SK-N-SH treated with all-trans-retinoic acid at 6 μM for 48 hours (cell line): ENCODE data around the gene FOXJ3.

Source experiments
- ATAC-seq: fragments of 200-7000 bp; cut with Tn5 transposase; 3 replicates; pipeline ENCODE4 v1.9.1; 2020; ENCODE audit warnings: mild to moderate bottlenecking, moderate library complexity
- ARNTL ChIP-seq: fragments of 450-650 bp; formaldehyde crosslinking; IDR thresholded peaks from 2 replicates; pipeline ENCODE4 v1.5.0; 2020; ENCODE audit warnings: low read depth, mild to moderate bottlenecking, moderate library complexity, borderline replicate concordance
- BACH2 ChIP-seq: fragments of 250-450 bp; sonication (Bioruptor Pico); IDR thresholded peaks from 2 replicates; pipeline ENCODE4 v1.9.0; 2021; ENCODE audit warnings: mild to moderate bottlenecking, borderline replicate concordance
- CREB5 ChIP-seq: fragments of 250-450 bp; sonication (Bioruptor Pico); IDR thresholded peaks from 2 replicates; pipeline ENCODE4 v1.5.1; 2020; ENCODE audit warnings: low read depth, mild to moderate bottlenecking, moderate library complexity
- CSDC2 ChIP-seq: fragments of 250-450 bp; sonication (Bioruptor Pico); IDR thresholded peaks from 2 replicates; pipeline ENCODE4 v1.5.0; 2020; ENCODE audit warnings: mild to moderate bottlenecking, moderate library complexity
- ESRRG ChIP-seq: fragments of 250-450 bp; sonication (Bioruptor Pico); IDR thresholded peaks from 2 replicates; pipeline ENCODE4 v1.6.1; 2021; ENCODE audit warnings: mild to moderate bottlenecking
- GLIS3 ChIP-seq: fragments of 250-450 bp; sonication (Bioruptor Pico); IDR thresholded peaks from 2 replicates; pipeline ENCODE4 v1.5.0; 2020; ENCODE audit warnings: mild to moderate bottlenecking, moderate library complexity
- ISL1 ChIP-seq: fragments of 250-450 bp; sonication (Bioruptor Pico); IDR thresholded peaks from 2 replicates; pipeline ENCODE4 v2.1.2; 2022; ENCODE audit warnings: mild to moderate bottlenecking, moderate library complexity
- OSR1 ChIP-seq: fragments of 250-450 bp; sonication (Bioruptor Pico); IDR thresholded peaks from 2 replicates; pipeline ENCODE4 v1.8.0; 2022; ENCODE audit warnings: moderate library complexity, mild to moderate bottlenecking, inconsistent platforms
- PATZ1 ChIP-seq: fragments of 250-450 bp; sonication (Bioruptor Pico); IDR thresholded peaks from 2 replicates; pipeline ENCODE4 v1.8.0; 2020; ENCODE audit warnings: mild to moderate bottlenecking, moderate library complexity, borderline replicate concordance
- POU6F1 ChIP-seq: fragments of 250-450 bp; sonication (Bioruptor Pico); IDR thresholded peaks from 2 replicates; pipeline ENCODE4 v1.8.0; 2021; ENCODE audit warnings: low read depth, mild to moderate bottlenecking, moderate library complexity, borderline replicate concordance
- PPARA ChIP-seq: fragments of 250-450 bp; sonication (Bioruptor Pico); IDR thresholded peaks from 2 replicates; pipeline ENCODE4 v1.5.0; 2020; ENCODE audit warnings: mild to moderate bottlenecking, borderline replicate concordance
- RARB ChIP-seq: fragments of 250-450 bp; sonication (Bioruptor Pico); IDR thresholded peaks from 2 replicates; pipeline ENCODE4 v1.8.0; 2021; ENCODE audit warnings: mild to moderate bottlenecking, moderate library complexity
- SNAI2 ChIP-seq: fragments of 250-450 bp; sonication (Bioruptor Pico); IDR thresholded peaks from 2 replicates; pipeline ENCODE4 v1.5.0; 2020; ENCODE audit warnings: mild to moderate bottlenecking, moderate library complexity
- TCF4 ChIP-seq: fragments of 250-450 bp; sonication (Bioruptor Pico); IDR thresholded peaks from 2 replicates; pipeline ENCODE4 v1.8.0; 2021; ENCODE audit warnings: mild to moderate bottlenecking, moderate library complexity, borderline replicate concordance
- TSHZ2 ChIP-seq: fragments of 250-450 bp; sonication (Bioruptor Pico); IDR thresholded peaks from 2 replicates; pipeline ENCODE4 v1.5.0; 2020; ENCODE audit warnings: mild to moderate bottlenecking, moderate library complexity
- ZC3H10 ChIP-seq: fragments of 250-450 bp; sonication (Bioruptor Pico); IDR thresholded peaks from 2 replicates; pipeline ENCODE4 v1.5.1; 2021; ENCODE audit warnings: mild to moderate bottlenecking, moderate library complexity
- ZFP3 ChIP-seq: fragments of 250-450 bp; sonication (Bioruptor Pico); IDR thresholded peaks from 2 replicates; pipeline ENCODE4 v1.5.0; 2020; ENCODE audit warnings: mild to moderate bottlenecking, moderate library complexity
- ZNF565 ChIP-seq: fragments of 450-650 bp; formaldehyde crosslinking; conservative IDR thresholded peaks from 2 replicates; pipeline ENCODE4 v1.5.0; 2020; ENCODE audit warnings: low read depth, mild to moderate bottlenecking, moderate library complexity
- ZNF70 ChIP-seq: fragments of 450-650 bp; formaldehyde crosslinking; IDR thresholded peaks from 2 replicates; pipeline ENCODE4 v1.5.0; 2020; ENCODE audit warnings: mild to moderate bottlenecking, moderate library complexity
- ZNF8 ChIP-seq: fragments of 450-650 bp; formaldehyde crosslinking; IDR thresholded peaks from 2 replicates; pipeline ENCODE4 v1.5.0; 2020; ENCODE audit warnings: mild to moderate bottlenecking, moderate library complexity

The FOXJ3 gene

GRCh38 chr1:42145389-42145716 is 189.7 kb downstream of the FOXJ3 start (continued):
- TF ChIP-seq CREB5 (CRISPR knock-in tag), result no peak
- no peak for TF ChIP-seq ZC3H10 (CRISPR knock-in tag)
- no peak for TF ChIP-seq RARB (CRISPR knock-in tag)

- no peak for TF ChIP-seq ZFP3
- no peak for TF ChIP-seq ZC3H10 (CRISPR knock-in tag)
- no peak for TF ChIP-seq GLIS3 (CRISPR knock-in tag)
- TF ChIP-seq, all 23 proteins: peak for 0
- ATAC-seq, result no peak
These were observed 190.2 kb downstream of the FOXJ3 start for GRCh38 chr1:42144711-42145388.

GRCh38 chr1:42143896-42144710 is 190.9 kb downstream of the FOXJ3 start:
- no peak for ATAC-seq
- TF ChIP-seq ISL1 (CRISPR knock-in tag) (no peak), ZFP3 (no peak), TCF4 (CRISPR knock-in tag) (no peak), OSR1 (CRISPR knock-in tag) (no peak), ZNF565 (CRISPR knock-in tag) (no peak)
- TF ChIP-seq, all 23 proteins: peak for 0

GRCh38 chr1:42142894-42143675 is 191.9 kb downstream of the FOXJ3 start:
- no peak for ATAC-seq
- TF ChIP-seq ARNTL (CRISPR knock-in tag) (no peak), CREB5 (CRISPR knock-in tag) (no peak)
- TF ChIP-seq, all 23 proteins: peak for 0

- ATAC-seq, result no peak
- no peak for TF ChIP-seq ZNF70 (CRISPR knock-in tag)
- TF ChIP-seq CREB5 (CRISPR knock-in tag), result no peak
- TF ChIP-seq PATZ1, result no peak
- TF ChIP-seq POU6F1 (CRISPR knock-in tag), result no peak
- TF ChIP-seq CSDC2 (CRISPR knock-in tag), result no peak
- no peak for TF ChIP-seq PPARA (CRISPR knock-in tag)
- no peak for TF ChIP-seq ZNF8 (CRISPR knock-in tag)
- no peak for TF ChIP-seq ZNF565 (CRISPR knock-in tag)
- TF ChIP-seq OSR1 (CRISPR knock-in tag), result no peak
- no peak for TF ChIP-seq ZC3H10 (CRISPR knock-in tag)
- no peak for TF ChIP-seq SNAI2 (CRISPR knock-in tag)
- TF ChIP-seq ARNTL (CRISPR knock-in tag), result no peak
- TF ChIP-seq BACH2 (CRISPR knock-in tag), result no peak
- no peak for TF ChIP-seq TSHZ2 (CRISPR knock-in tag)
- TF ChIP-seq ESRRG (CRISPR knock-in tag), result no peak
- TF ChIP-seq TCF4 (CRISPR knock-in tag), result no peak
- TF ChIP-seq GLIS3 (CRISPR knock-in tag), result no peak
These were observed 193.1 kb downstream of the FOXJ3 start for GRCh38 chr1:42141978-42142377.
